AG08395 (cell line): ENCODE data around the gene PDZD8.
"Not testable (repeated sequence)": the region's sequence is repeated elsewhere in the genome, so short reads cannot be mapped to it uniquely, and the experiment has no call there.

Experiments
- DNase-seq: peaks from one replicate; pipeline ENCODE4 v3.0.0; 2012; ENCODE audit warnings: mixed read lengths, low spot score

PDZD8 gene

DNA sequence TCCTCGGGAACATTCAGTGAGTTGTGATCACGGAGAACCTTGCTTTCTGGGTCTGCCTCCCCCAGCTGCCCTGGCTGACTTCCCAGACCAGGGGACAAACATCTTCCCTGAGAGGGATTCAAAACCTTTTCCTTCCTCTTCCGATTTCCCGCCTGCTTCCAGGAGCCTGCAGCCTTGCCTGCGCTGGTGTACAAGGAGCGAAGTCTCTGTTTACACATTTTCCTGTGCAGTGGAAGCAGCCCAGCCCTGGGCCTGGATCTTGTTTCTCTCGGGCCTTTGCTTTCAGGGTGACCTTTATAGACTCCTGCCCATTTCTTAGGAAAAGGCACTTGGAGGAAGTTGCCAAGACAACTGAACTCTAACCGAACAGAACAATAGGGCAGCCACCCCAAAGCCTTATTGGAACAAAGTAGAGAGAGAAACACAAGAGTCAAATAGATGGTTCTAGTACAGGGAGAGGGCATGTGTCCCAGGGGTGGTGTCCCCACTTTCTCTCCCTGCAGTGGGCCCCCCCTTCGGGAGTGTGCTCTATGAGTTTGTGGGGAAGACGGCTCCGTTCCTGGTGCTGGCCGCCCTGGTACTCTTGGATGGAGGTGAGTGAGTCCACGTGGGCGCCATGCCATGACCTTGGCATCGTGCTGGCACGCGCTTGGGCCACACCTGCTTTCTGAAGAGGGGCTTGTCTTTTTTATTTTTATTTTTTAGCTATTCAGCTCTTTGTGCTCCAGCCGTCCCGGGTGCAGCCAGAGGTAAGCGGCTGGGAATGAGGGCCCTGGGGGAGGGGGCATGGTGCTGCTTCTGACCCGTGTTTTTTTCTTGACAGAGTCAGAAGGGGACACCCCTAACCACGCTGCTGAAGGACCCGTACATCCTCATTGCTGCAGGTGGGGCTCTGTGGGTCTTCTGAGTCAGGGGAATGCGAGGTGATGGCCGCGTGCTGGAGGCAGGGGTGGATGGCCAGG lies 120.2 kb downstream of the PDZD8 start:
- no peak for DNase-seq

DNA sequence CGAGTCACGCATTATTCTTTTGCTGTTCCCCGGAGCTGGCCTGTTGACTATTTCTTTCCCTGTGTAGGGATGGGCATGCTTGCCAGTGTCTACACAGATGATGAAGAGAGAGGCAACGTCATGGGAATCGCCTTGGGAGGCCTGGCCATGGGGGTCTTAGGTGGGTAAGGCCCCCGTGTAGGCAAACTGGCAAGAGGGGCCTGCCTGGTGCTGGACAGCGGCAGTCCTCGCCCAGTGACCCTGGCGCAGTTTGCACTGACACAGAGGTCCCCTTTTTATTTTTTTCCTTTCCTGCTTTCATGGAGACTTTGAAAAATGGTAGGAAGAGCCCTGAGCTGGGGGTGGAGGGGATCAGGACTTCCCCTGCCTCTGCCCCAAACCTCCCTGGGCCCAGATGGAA lies 120.9 kb downstream of the PDZD8 start:
- DNase-seq: no peak

DNA sequence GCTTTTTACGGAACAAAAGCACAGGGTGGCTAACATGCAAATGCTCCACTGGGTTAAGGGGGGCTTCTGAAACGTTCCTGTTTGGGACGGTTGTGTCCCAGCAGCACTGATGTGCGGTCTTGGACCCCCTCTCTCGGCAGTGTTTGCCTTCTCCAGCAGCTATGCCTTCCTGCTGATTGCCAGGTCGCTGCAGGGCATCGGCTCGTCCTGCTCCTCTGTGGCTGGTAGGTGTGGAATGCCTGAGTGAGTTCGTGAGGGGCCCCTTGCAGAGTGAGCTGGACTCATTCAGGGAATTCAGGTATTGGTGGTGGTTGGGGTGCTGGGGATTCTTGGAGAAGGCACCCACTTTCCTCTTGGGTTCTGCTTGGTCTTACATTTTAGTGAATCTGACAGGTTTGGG lies 121.3 kb downstream of the PDZD8 start:
- no peak for DNase-seq

DNA sequence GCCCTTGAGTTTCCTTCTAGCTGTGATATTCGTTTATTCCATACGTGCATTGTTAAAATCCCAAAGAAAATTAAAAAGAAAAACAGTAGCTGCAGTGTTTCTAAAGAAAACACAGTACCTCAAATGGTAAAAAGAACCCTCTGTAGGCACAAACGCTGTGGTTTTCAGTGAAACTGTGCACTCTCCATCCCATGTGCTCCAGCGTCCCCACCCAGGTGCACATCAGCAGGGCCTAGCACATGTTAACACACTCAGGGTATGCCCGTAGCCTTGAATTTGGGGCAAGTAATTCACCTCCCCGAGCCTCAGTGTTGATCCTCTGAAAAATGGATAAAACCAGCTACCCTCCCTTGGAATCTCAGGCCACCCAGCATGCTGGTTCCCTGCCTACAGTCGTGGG lies 124.8 kb downstream of the PDZD8 start:
- no peak for DNase-seq

DNA sequence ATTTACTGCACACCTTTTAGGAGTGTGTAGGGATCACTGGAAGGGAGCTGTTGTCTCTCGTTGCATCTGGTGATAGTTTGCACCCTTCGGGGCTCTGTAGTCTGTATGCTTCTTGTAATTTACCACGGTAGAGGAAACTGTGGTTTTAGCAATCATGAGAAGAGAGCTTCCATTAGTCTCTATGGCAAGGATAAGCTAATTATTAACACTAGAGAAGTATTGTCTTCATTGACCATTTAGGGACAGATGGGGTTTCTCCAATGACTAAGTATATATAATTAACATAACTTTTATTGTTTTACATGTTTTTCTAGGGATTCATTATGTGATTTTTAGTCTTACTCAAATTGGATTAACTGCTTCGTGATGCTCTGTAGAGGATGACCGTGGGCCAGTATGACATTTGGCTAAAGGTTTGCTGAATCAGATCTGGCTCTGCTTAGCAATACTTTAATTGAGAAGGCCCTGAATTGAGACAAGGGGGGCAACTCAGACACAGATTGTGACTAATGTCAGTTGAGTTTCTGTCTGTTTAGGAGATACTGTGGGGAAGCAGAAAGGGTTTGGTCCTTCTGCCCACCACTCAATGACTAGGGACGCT lies 125.6 kb downstream of the PDZD8 start:
- no peak for DNase-seq

DNA sequence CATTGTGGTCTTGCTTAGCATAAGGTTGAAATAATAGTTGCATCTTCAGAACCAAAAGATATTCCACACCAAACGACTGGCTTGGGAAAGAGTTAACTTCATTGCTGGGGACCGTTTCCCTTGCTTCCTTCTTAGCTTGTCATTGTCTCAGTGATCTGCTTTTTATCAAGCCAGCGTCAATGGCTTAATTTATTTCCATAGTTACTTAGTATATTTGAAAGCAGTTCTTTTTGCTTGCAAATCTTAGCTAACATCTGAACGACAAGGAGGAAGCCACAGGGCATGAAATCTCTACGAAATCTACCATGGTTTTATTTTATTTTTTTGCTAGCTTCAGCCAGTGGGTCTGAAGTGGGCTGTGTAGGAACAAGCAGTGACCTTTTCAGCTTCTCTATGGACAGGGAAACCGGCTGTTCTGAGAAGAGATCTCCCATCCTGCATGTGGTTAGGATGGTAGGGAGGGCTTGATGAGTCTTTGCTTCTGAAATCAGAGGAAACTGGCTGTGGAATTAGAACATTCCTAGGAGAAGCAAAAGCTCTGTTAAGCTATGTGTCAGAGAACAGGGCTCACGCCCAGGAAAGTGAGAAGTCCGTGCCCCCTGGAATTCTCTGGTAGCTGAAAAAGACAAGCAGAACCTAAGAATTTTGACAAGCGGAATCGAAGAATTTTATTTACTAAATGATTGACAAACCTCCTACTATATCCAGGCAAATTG lies 126.3 kb downstream of the PDZD8 start:
- peak; percentile 66 for DNase-seq

DNA sequence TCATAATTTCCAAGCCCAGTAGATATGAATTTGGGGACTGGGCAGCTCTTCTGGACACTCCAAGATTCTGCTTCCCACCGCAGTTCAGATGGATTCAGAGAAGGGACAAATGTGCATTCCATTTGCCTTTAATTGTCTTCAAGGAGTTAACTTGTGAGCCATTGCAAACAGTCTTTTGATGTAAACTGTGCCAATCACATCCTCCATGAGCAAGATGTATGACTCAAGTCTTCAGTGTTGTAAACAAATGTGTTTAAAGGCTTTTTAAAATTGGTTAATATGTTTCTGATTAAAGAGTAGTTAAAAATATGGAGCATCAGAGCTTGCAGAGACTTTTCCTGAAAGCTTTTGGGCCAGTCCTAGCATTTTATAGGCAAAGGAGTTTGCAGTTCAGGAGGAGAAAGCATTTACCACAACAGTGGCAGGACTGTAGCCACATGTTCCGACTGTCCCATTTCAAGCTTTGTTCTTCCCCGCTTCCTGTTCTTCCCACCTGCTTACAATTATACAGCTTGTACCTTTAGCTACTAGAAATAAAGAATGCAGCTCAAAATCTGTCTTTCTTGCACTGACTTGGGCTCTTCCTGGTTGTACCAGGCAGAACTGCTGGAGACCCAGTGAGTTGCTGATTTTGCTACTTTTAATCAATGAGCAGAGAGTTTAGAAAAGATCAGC lies 128.1 kb downstream of the PDZD8 start:
- peak; percentile 44 for DNase-seq

DNA sequence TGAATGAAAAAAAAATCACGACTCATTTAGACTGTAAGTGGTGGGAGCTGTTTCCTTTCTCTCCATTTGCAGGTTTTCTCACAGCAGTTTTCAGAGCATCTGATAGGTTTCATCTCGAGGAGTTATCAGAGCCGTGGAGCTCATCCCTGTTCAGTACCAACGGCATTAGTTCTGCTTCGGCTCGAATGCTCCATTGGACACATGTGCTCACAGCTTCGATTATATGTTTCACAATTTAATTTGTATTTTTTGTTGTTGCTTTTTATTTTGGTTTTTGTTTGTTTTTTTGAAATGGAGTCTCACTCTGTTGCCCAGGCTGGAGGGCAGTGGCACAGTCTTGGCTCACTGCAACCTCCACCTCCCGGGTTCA lies 132.8 kb downstream of the PDZD8 start:
- no peak for DNase-seq

DNA sequence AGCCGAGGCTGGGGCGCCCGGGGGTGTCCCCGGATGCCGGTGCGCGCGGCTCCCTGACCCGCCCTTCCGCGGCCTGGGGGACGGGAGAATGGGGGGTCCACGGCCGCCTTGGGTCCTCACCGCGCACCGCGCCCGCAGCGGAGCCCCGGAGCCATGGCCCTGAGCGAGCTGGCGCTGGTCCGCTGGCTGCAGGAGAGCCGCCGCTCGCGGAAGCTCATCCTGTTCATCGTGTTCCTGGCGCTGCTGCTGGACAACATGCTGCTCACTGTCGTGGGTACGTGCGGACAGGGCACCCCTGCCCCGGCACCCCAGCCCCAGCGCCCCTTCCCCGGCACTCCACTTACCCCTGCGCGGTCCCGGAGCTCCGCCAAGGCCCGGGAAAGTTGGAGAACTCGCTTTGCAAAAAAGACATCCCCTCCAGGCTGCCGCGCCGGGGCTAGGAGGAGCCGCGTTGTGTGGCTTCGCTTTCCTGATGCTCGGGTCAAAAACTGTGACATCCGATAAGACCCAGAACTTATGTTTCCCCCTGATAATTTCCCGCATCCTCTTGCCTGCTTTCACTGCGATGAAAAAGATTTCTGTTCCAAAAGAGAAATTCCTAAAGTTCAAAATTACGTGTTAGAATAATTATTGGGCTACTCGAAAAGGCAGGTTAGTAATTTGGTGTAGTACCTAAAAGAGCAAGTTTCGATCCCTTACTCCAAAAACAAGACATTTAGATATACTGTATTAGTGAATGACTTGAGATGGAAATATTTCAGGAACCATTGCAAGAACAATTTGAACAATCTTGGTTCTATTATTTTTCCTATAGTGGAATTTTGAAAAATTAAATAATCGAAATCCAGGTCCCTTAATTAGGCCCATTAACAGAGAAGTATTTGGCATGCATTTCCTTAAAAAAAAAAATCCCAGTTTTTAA lies 133.4 kb downstream of the PDZD8 start:
- peak; percentile 25 for DNase-seq

DNA sequence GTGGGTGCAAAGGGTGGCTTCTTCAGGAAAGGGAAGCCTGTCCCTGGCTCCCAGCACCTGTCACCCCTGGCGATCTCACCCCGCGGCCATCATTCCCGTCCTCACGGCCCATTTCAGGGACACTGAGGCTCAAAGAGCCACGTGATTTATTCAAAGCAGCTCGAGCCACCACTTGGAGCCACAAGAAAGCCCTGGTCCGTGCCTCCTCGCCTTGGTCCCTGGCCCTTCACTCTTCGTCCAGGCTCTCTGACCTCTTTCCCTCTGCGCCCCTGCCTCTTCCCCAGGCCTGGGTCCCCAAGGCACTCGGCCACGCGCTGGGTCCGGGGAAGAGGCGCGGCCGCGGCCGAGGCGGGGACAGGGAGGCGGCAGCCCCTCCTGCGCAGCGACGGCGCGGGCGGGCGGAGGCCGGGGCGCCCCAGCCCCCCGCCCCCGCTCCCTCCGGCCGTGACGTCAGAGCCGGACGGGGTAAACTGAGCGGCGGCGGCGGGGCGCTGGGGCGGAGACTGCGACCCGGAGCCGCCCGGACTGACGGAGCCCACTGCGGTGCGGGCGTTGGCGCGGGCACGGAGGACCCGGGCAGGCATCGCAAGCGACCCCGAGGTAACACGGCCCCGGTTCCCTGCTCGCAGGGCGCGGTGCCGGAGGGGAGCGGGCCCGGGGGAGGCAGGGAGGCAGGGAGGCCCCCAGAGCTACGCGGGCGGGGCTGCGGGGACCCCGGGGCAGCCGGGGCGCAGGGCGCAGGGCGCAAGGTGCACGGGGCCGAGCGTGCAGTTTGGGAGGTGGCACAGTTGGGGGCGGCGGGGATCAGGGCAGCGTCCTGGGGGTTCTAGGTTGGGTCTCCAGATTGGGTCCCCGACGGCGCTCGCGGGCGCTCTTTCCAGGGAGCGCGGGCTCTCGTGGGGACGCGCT lies 134.4 kb downstream of the PDZD8 start, which contains the start of gene SLC18A2:
Gene SLC18A2, plus strand, starts transcription at position 494 of the 909 bp plus-strand sequence. CDS start 580 bp downstream, outside the sequence.
- no peak for DNase-seq

DNA sequence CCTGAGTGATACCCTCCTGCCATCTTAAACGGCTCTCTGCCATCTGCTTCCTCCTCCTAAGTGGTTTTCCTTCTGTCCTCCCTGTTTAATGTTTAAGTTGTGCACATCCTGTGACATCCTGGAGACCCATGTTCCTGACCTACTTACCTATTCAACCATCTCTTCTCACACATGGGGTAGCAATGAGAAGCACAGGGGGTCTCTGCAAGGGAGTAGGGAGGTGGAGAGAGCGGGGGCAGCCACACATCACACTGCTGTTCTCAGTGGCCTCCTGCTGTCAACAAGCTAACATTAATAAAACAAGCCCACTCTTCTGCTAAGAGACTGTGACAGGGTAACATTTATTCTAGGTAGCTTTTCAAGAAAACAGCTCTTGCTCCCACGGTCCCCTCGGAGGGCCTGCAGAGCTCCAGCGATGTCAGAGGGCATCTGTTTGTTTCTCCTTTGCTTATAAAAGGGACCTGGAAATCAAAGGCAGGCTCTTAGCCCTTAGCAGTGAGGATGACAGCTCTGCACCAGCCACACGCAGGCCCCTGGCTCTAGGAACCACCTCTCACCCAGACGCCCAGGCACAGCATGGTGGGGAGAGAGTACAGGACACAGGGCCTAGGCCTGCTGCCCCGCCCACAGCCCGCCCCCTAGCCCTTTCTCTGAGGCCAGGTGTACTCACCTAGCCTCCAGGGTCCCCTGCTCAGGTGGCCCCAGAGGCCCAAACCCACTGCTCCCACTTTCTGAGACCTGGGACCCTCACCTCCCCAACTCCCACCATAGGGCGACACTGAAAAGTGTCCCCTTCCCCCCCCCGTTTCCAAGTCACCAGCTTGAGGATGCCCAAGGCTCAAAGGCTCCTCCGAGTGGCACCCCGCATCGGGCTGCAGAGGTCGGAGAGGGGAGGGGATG lies 135.3 kb downstream of the PDZD8 start:
- DNase-seq: no peak

DNA sequence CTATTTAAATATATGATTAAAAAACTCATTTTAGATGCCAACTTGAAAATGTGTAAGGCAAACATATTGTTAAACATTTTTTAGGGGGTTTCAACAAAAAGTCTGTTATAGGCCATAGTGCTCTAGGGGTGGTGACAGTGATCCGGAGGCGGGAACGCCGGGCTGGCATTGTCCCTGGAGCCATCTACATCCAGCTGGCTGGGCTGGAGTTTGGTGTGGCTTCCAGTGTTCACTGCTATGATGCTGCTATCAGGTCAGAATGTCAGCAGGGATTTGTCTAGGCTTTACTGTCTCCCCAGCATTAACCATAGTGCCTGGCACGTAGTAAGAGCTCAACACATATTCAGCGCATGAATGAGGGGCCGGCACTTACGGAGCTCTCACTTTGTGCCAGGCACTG lies 136.2 kb downstream of the PDZD8 start:
- no peak for DNase-seq

DNA sequence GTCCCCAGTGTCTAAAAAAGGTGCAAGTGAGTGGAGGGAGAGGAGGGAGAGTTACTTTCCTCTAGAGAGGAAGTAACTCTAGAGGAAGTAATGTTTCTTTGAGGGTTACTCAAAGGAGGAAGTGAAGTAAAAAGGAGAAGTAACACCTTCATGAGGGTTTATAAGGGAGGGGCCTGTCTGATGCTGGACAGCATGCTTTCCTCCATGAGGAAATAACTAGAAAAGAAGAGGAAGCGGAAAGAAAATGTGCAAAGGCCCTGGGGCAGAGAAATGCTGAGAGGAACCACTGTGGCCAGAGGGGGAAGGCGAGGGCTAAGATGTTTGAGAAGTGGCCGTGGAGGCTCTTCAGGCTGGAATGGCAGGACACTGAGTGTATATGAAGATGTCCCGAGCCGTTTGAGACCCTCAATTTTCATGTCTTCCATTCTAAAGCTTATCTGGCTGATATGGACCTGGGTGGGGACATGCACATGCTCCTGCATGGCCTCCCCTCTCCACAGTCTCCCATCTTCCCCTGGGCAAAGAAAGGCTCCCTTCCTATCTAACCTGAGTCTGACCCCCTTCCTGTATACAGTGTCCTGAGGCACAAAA lies 137.7 kb downstream of the PDZD8 start:
- no peak for DNase-seq

DNA sequence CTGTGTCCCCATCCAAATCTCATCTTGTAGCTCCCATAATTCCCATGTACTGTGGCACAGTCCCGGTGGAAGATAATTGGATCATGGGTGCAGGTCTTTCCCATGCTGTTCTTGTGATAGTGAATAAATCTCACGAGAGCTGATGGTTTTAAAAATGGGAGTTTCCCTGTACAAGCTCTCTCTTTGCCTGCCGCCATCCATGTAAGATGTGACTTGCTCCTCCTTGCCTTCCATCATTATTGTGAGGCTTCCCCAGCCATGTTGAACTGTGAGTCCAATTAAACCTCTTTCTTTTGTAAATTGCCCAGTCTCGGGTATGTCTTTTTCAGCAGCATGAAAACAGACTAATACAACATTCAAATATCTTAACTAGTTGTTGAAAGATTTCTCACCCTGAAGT lies 145.1 kb downstream of the PDZD8 start:
- not testable (repeated sequence) for DNase-seq

DNA sequence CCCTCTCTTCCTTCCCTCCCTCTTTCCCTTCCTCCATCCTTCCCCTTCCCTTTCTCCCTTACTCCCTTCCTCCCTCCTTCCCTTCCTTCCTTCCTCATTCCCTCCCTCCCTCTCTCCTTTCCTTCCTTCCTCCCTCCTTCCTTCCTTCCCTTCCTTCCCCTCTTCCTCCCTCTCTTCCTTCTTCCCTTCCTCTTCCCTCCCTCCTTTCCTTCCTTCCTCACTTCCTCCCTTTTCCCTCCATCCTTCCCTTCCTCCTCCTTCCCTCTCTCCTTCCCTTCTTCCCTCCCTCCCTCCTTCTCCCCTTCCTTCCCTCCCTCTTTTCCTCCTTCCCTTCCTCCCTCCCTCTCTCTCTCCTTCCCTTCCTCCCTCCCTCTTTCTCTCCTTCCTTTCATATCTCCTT lies 147.0 kb downstream of the PDZD8 start:
- DNase-seq: no peak
